Panc1 (cell line): ENCODE measurements around the gene ADGRB3. TPM values are rescaled to one million over a fixed set of nuclear protein-coding genes. Genes with fewer than 3 reads are reported as not detected.

Source experiments
- ATAC-seq: fragments of 200-7000 bp; cut with Tn5 transposase; 2 replicates; pipeline ENCODE4 v1.9.1; 2020; ENCODE audit warnings: mild to moderate bottlenecking, moderate library complexity
- BruUV-seq: library from RNA; stranded (reverse); fragments of 400-500 nt; replicated peaks from 2 replicates; lab custom pipeline; 2021; lab: Mats Ljungman, UMichigan
- CTCF ChIA-PET: fragments of 300-600 bp; sonication (Branson Sonifier 250); formaldehyde crosslinking; loops from one replicate; lab custom pipeline; 2022; ENCODE audit warnings: antibody characterized with exemption; lab: Charles Lee
- POLR2A ChIA-PET: fragments of 300-600 bp; sonication (Branson Sonifier 250); formaldehyde crosslinking; loops from one replicate; lab custom pipeline; 2022; ENCODE audit warnings: antibody characterized with exemption; lab: Charles Lee
- DNase-seq: peaks from one replicate; pipeline ENCODE4 v3.0.0-alpha.2; 2010; ENCODE audit warnings: low read depth, low spot score
- H3K27ac ChIP-seq: 2 replicates; pipeline ENCODE4 v1.5.1; 2011; ENCODE audit warnings: mild to moderate bottlenecking, low read length, inconsistent platforms
- H3K27me3 ChIP-seq: fragments of 200-500 bp; sonication (Bioruptor generic); 2 replicates; pipeline ENCODE4 v1.6.0; 2014; ENCODE audit warnings: low read length, inconsistent platforms; ENCODE audit not compliant: control insufficient read depth, insufficient read depth
- H3K36me3 ChIP-seq: fragments of 200-500 bp; sonication (Bioruptor generic); 2 replicates; pipeline ENCODE4 v1.5.1; 2014; ENCODE audit warnings: inconsistent platforms, mild to moderate bottlenecking, low read length, moderate library complexity; ENCODE audit not compliant: control insufficient read depth, insufficient read depth
- H3K4me1 ChIP-seq: 2 replicates; pipeline ENCODE4 v1.5.1; 2011; ENCODE audit warnings: inconsistent platforms, mild to moderate bottlenecking, low read length, moderate library complexity; ENCODE audit not compliant: control insufficient read depth, insufficient read depth
- H3K4me3 ChIP-seq, 2 experiments: 2 replicates each; pipeline ENCODE4 v1.5.1; 2011 to 2012; ENCODE audit warnings: low read depth in 2 of 2, low read length in 2 of 2, mild to moderate bottlenecking in 2 of 2, inconsistent platforms in 1 of 2, moderate library complexity in 1 of 2
- H3K9me3 ChIP-seq: fragments of 200-500 bp; sonication (Bioruptor generic); 2 replicates; pipeline ENCODE4 v1.5.1; 2014; ENCODE audit warnings: low read depth, mild to moderate bottlenecking, inconsistent platforms, low read length, moderate library complexity; ENCODE audit not compliant: control insufficient read depth, insufficient read depth
- POLR2AphosphoS5 ChIP-seq: IDR thresholded peaks from 2 replicates; pipeline ENCODE4 v1.6.1; 2012; ENCODE audit warnings: mild to moderate bottlenecking, low read depth, low read length, moderate library complexity
- REST ChIP-seq, 2 experiments: IDR thresholded peaks; 2 replicates each; pipeline ENCODE4 v1.6.1; 2011 to 2012; ENCODE audit warnings: low read depth in 2 of 2, control low read depth in 1 of 2, low read length in 1 of 2, mild to moderate bottlenecking in 1 of 2, moderate library complexity in 1 of 2; ENCODE audit not compliant: insufficient read depth in 1 of 2
- SIN3A ChIP-seq: IDR thresholded peaks from 2 replicates; pipeline ENCODE4 v1.6.1; 2012; ENCODE audit warnings: low read depth, mild to moderate bottlenecking, low read length, moderate library complexity, borderline replicate concordance; ENCODE audit not compliant: insufficient read depth
- TCF7L2 ChIP-seq: IDR thresholded peaks from 2 replicates; pipeline ENCODE4 v1.6.1; 2011; ENCODE audit warnings: mild to moderate bottlenecking, low read depth, low read length, inconsistent platforms
- in situ Hi-C: cut with HindIII; loops from 2 replicates; pipeline ENCODE4 v1.10.0; 2016; ENCODE audit warnings: low sequenced_read_pairs, low pct_unique_long_range_greater_than_20kb
- intact Hi-C: fragments of 100-400 bp; cut with micrococcal nuclease; formaldehyde crosslinking; loops from one replicate; pipeline ENCODE4 v1.10.0; 2022; ENCODE audit not compliant: unreplicated experiment
- total RNA-seq: library from RNA; stranded (reverse); gene quantifications from one replicate; pipeline ENCODE4 v1.2.1, GENCODE V29; 2021; ENCODE audit not compliant: unreplicated experiment
- TF ChIP-seq, protein P1 (sequence below): fragments of 450-650 bp; IDR thresholded peaks from 2 replicates; pipeline ENCODE4 v1.5.1; 2017; ENCODE audit warnings: mild to moderate bottlenecking

The ADGRB3 gene
- total RNA-seq, 1 experiment from 2014 or later, result 0.10 TPM

DNA sequence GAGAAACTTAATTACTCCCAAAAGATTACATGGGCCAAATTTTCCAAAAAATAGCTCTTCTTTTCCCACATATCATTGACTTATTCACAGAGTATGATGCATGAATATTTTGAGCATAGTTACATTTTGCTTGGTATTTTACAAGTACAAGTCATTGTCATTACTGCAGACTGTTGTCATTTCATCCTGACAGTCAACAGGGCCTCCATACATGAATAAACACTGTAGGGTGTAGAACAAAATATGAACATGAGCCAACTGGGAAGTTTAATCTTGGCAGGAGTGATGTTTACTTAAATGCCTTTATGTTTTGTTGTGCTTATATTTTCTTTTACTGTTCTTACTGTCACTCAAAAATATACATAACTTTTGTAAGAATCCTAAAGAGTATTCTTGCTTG, 340.7 kb downstream of the ADGRB3 start:
- no peak for DNase-seq
- in situ Hi-C loops (no loop called here), intact Hi-C loops (no loop called here)
- BruUV-seq, result no TSS peak
- no peak for ATAC-seq
- Histone ChIP-seq H3K9me3 (no peaks in the 10 kb centered on the region), H3K27ac (no peak overlapping the region), H3K27me3 (no peaks in the 10 kb centered on the region), H3K36me3 (no peaks in the 10 kb centered on the region), H3K4me1 (no peaks in the 10 kb centered on the region), H3K4me3 (no peak overlapping the region)
- ChIA-PET POLR2A (no interaction called here), CTCF (interaction anchor here (1.0 kb wide), 1 partner anchor 10 kb away, joined by 3 read pairs; no protein-coding TSS in a partner anchor)
- TF ChIP-seq REST (IDR thresholded peaks at IDR 0.05; ENCODE audit: insufficient read depth in 1 of 2, low read depth in 2 of 2, low read length in 1 of 2) (no peak), POLR2AphosphoS5 (no peak), SIN3A (no peak), TCF7L2 (no peak)
- TF ChIP-seq, protein P1, sequence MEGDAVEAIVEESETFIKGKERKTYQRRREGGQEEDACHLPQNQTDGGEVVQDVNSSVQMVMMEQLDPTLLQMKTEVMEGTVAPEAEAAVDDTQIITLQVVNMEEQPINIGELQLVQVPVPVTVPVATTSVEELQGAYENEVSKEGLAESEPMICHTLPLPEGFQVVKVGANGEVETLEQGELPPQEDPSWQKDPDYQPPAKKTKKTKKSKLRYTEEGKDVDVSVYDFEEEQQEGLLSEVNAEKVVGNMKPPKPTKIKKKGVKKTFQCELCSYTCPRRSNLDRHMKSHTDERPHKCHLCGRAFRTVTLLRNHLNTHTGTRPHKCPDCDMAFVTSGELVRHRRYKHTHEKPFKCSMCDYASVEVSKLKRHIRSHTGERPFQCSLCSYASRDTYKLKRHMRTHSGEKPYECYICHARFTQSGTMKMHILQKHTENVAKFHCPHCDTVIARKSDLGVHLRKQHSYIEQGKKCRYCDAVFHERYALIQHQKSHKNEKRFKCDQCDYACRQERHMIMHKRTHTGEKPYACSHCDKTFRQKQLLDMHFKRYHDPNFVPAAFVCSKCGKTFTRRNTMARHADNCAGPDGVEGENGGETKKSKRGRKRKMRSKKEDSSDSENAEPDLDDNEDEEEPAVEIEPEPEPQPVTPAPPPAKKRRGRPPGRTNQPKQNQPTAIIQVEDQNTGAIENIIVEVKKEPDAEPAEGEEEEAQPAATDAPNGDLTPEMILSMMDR, result no peak

DNA sequence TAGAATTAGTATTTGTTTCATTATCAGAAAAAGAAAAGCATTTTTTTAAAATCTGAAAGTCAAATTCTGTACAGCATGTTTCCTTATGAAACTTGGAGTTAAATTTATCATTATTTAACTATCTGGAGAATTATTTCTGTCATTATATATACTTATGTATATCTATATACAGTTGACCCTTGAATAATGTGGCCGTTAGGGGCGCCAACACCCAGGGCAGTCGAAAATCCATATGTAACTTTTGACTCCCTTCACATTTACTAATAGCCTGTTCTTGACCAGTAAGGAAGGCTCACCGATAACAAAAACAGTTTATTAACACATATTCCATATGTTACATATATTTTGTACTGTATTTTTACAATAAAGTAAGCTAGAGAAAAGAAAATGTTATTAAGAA, 341.2 kb downstream of the ADGRB3 start:
- Histone ChIP-seq H3K4me3 (no peak overlapping the region), H3K36me3 (no peaks in the 10 kb centered on the region), H3K27me3 (no peaks in the 10 kb centered on the region), H3K4me1 (no peaks in the 10 kb centered on the region), H3K9me3 (no peaks in the 10 kb centered on the region), H3K27ac (no peak overlapping the region)
- intact Hi-C loops, result no loop called here
- CTCF ChIA-PET, result interaction anchor here (1.0 kb wide), 1 partner anchor 10 kb away, joined by 3 read pairs; no protein-coding TSS in a partner anchor
- POLR2A ChIA-PET, result no interaction called here
- BruUV-seq, result no TSS peak
- no peak for ATAC-seq
- DNase-seq, result no peak
- no peak for TF ChIP-seq TCF7L2
- TF ChIP-seq REST (IDR thresholded peaks at IDR 0.05; ENCODE audit: insufficient read depth in 1 of 2, low read depth in 2 of 2, low read length in 1 of 2), result no peak
- no peak for TF ChIP-seq POLR2AphosphoS5
- TF ChIP-seq SIN3A, result no peak
- TF ChIP-seq, protein P1, result peak; percentile 70; the same call in 1 of the 2 replicates
- in situ Hi-C loops, result no loop called here
